K562 (cell line): Measurements from ENCODE around the gene GUCY1A2. TPM values are rescaled to one million over a fixed set of nuclear protein-coding genes. Genes with fewer than 3 reads are reported as not detected.

Experiments
- ATAC-seq: fragments of 200-7000 bp; cut with Tn5 transposase; 3 replicates; pipeline ENCODE4 v1.9.1; 2020; ENCODE audit warnings: moderate library complexity
- BruUV-seq: library from RNA; stranded (reverse); fragments of 400-500 nt; replicated peaks from 2 replicates; lab custom pipeline; 2021; lab: Mats Ljungman, UMichigan
- CTCF ChIA-PET: fragments of 300-600 bp; formaldehyde crosslinking; extraction: SDS; loops from one replicate; lab custom pipeline; 2021; ENCODE audit warnings: low intra/inter-chr PET ratio; lab: Yijun Ruan, JAX
- POLR2A ChIA-PET: fragments of 300-600, 350-650 bp; sonication (Branson Sonifier 250); formaldehyde crosslinking; extraction: SDS; loops from one replicate; lab custom pipeline; 2021; ENCODE audit warnings: antibody characterized with exemption, inconsistent platforms; lab: Yijun Ruan, JAX
- DNase-seq, 4 experiments: peaks; one replicate each; pipeline versions ENCODE4 v3.0.0 to v3.0.0-alpha.2; 2011 to 2018; ENCODE audit warnings: low spot score in 3 of 4, mixed read lengths in 3 of 4; ENCODE audit errors: extremely low read depth in 1 of 4
- FAIRE-seq: peaks from 2 replicates; lab custom pipeline; 2011; peaks lifted over from hg19 to GRCh38; lab: Jason Lieb, UNC
- H2AFZ ChIP-seq: 2 replicates; pipeline ENCODE4 v1.6.0; 2011; ENCODE audit warnings: low read depth, low read length, control low read depth, inconsistent platforms
- H3K27ac ChIP-seq: fragments of 200-600 bp; 3 replicates; pipeline ENCODE4 v1.8.0; 2011; ENCODE audit warnings: low read depth, mild to moderate bottlenecking, control low read depth, inconsistent platforms, low read length, moderate library complexity, mixed read lengths; ENCODE audit errors: extremely low read depth
- H3K27me3 ChIP-seq, 2 experiments: fragments of 300-600 bp in 1 of 2; 2 replicates in 1 of 2; 3 replicates in 1 of 2; pipeline versions ENCODE4 v1.6.0 to v1.8.0; 2011; ENCODE audit warnings: inconsistent platforms in 2 of 2, low read length in 2 of 2, mild to moderate bottlenecking in 1 of 2, mixed read lengths in 1 of 2, moderate library complexity in 1 of 2; ENCODE audit not compliant: control insufficient read depth in 2 of 2, insufficient read depth in 2 of 2
- H3K36me3 ChIP-seq: fragments of 300-600 bp; 3 replicates; pipeline ENCODE4 v1.8.0; 2011; ENCODE audit warnings: mild to moderate bottlenecking, low read length, inconsistent platforms; ENCODE audit not compliant: control insufficient read depth, insufficient read depth
- H3K4me1 ChIP-seq, 2 experiments: fragments of 200-600 bp in 1 of 2; replicated peaks in 1 of 2; 2 replicates in 1 of 2; 3 replicates in 1 of 2; pipeline versions ENCODE4 v1.5.1 to v1.8.0; 2011; ENCODE audit warnings: inconsistent platforms in 2 of 2, low read length in 2 of 2, mild to moderate bottlenecking in 1 of 2, mixed read lengths in 1 of 2, moderate library complexity in 1 of 2; ENCODE audit not compliant: control insufficient read depth in 2 of 2, insufficient read depth in 2 of 2
- H3K4me2 ChIP-seq: 2 replicates; pipeline ENCODE4 v1.6.1; 2011; ENCODE audit warnings: low read length, control low read depth, inconsistent platforms, mixed read lengths; ENCODE audit not compliant: insufficient read depth
- H3K4me3 ChIP-seq: fragments of 200-600 bp; sonication (generic), shearing (Covaris generic); 2 replicates; pipeline ENCODE4 v1.5.1; 2016; ENCODE audit warnings: control low read depth, inconsistent platforms
- H3K79me2 ChIP-seq: fragments of 200-600 bp; 3 replicates; pipeline ENCODE4 v1.8.0; 2011; ENCODE audit warnings: low read length, inconsistent platforms; ENCODE audit not compliant: control insufficient read depth, insufficient read depth
- H3K9ac ChIP-seq, 2 experiments: 2 replicates each; pipeline versions ENCODE4 v1.6.0 to v1.6.1; 2011; ENCODE audit warnings: low read depth in 2 of 2, low read length in 2 of 2, control low read depth in 1 of 2, inconsistent platforms in 1 of 2, mild to moderate bottlenecking in 1 of 2, mixed read lengths in 1 of 2; ENCODE audit not compliant: insufficient read depth in 1 of 2
- H3K9me1 ChIP-seq: one replicate; pipeline ENCODE4 v1.6.0; 2011; ENCODE audit warnings: inconsistent platforms, mild to moderate bottlenecking, low read length, moderate library complexity; ENCODE audit not compliant: control insufficient read depth, insufficient read depth
- H3K9me3 ChIP-seq: replicated peaks from 2 replicates; pipeline ENCODE4 v1.5.1; 2011; ENCODE audit warnings: low read depth, low read length, inconsistent platforms; ENCODE audit not compliant: control insufficient read depth, insufficient read depth
- H4K20me1 ChIP-seq: replicated peaks from 2 replicates; pipeline ENCODE4 v1.6.1; 2011; ENCODE audit warnings: low read length, inconsistent platforms, mixed read lengths; ENCODE audit not compliant: control insufficient read depth, insufficient read depth
- ETV5 ChIP-seq: sonication (generic); formaldehyde crosslinking; IDR thresholded peaks from 2 replicates; pipeline ENCODE4 v1.4.0; 2020; ENCODE audit warnings: low read depth, mild to moderate bottlenecking, missing genetic modification reagents
- ETV6 ChIP-seq, 3 experiments: fragments of 150-350 bp in 1 of 3; sonication (generic) in 1 of 3; formaldehyde crosslinking in 1 of 3; IDR thresholded peaks; 2 replicates each; pipeline versions ENCODE4 v1.6.1 to v1.8.0; 2014 to 2022; ENCODE audit warnings: borderline replicate concordance in 2 of 3, low read depth in 2 of 3, antibody characterized with exemption in 1 of 3, low read length in 1 of 3, mild to moderate bottlenecking in 1 of 3, missing genetic modification reagents in 1 of 3
- HOXB6 ChIP-seq: fragments of 250-450 bp; sonication (Bioruptor Pico); IDR thresholded peaks from 2 replicates; pipeline ENCODE4 v1.5.1; 2022; ENCODE audit warnings: mild to moderate bottlenecking, borderline replicate concordance
- ILK ChIP-seq: fragments of 450-650 bp; IDR thresholded peaks from 2 replicates; pipeline ENCODE4 v1.6.1; 2016; ENCODE audit warnings: missing genetic modification characterization, low read depth, mild to moderate bottlenecking, missing compliant biosample characterization, moderate library complexity, borderline replicate concordance
- KLF16 ChIP-seq: IDR thresholded peaks from 2 replicates; pipeline ENCODE4 v1.6.1; 2016; ENCODE audit warnings: antibody characterized with exemption
- PHTF2 ChIP-seq: fragments of 250-450 bp; sonication (Bioruptor Pico); IDR thresholded peaks from 2 replicates; pipeline ENCODE4 v1.5.0; 2021; ENCODE audit warnings: mild to moderate bottlenecking
- RFX7 ChIP-seq: fragments of 250-450 bp; sonication (Bioruptor Pico); IDR thresholded peaks from 2 replicates; pipeline ENCODE4 v1.5.1; 2021; ENCODE audit warnings: mild to moderate bottlenecking
- SMARCB1 ChIP-seq: IDR thresholded peaks from 2 replicates; pipeline ENCODE4 v1.6.1; 2011; ENCODE audit warnings: improper control_type of control experiment, low read depth; ENCODE audit not compliant: insufficient read length
- TCF7 ChIP-seq: sonication (generic); IDR thresholded peaks from 2 replicates; pipeline ENCODE4 v1.6.1; 2016; ENCODE audit warnings: antibody characterized with exemption, borderline replicate concordance
- TRIM24 ChIP-seq, 2 experiments: fragments of 450-650 bp; IDR thresholded peaks; 2 replicates each; pipeline ENCODE4 v1.6.1; 2016
- ZBTB17 ChIP-seq: fragments of 450-650 bp; formaldehyde crosslinking; IDR thresholded peaks from 2 replicates; pipeline ENCODE4 v1.4.0; 2020; ENCODE audit warnings: mild to moderate bottlenecking
- ZC3H8 ChIP-seq: fragments of 450-650 bp; IDR thresholded peaks from 2 replicates; pipeline ENCODE4 v1.6.1; 2017
- ZNF584 ChIP-seq: fragments of 200-800 bp; sonication (Bioruptor generic); IDR thresholded peaks from 2 replicates; pipeline ENCODE4 v1.6.1; 2016; ENCODE audit warnings: low read depth, mild to moderate bottlenecking, missing genetic modification characterization, missing compliant biosample characterization
- ZSCAN32 ChIP-seq: fragments of 450-650 bp; formaldehyde crosslinking; IDR thresholded peaks from 2 replicates; pipeline ENCODE4 v1.4.0; 2020; ENCODE audit warnings: mild to moderate bottlenecking, moderate library complexity
- WGBS: fragments of 100-300 bp; shearing (Covaris generic); methylation state at CpG from one replicate; pipeline ENCODE4 v1.1.6; 2016; ENCODE audit warnings: low coverage, mixed read lengths; ENCODE audit not compliant: insufficient coverage; ENCODE audit errors: missing lambda C conversion rate; 5-methylcytosine and 5-hydroxymethylcytosine counted together
- in situ Hi-C: fragments of 300-500 bp; cut with MboI; formaldehyde crosslinking; loops from 4 replicates; pipeline ENCODE4 v1.15.0; 2018; ENCODE audit warnings: inconsistent platforms, mixed read lengths
- intact Hi-C: fragments of 100-400 bp; cut with micrococcal nuclease; formaldehyde crosslinking; loops from 2 replicates; pipeline ENCODE4 v1.14.2; 2022
- polyA plus RNA-seq, 8 experiments: library from polyadenylated mRNA; depleted of rRNA in 4 of 8; stranded (reverse) in 5 of 8; unstranded in 3 of 8; fragments of >200 nt; fragmentation: Nextera tagmentation in 2 of 8; fragmentation: Illumina TruSeq in 1 of 8; extraction: Ambion mirVana in 2 of 8; extraction: Trizol in 1 of 8; gene quantifications; 2 replicates each; pipeline versions ENCODE4 v1.2.1 to v1.2.3, GENCODE V29; 2011 to 2014; ENCODE audit warnings: inconsistent platforms in 1 of 8, missing spikeins in 1 of 8
- total RNA-seq, 7 experiments: library from RNA; depleted of rRNA in 6 of 7; stranded (reverse); fragments of >200 nt in 6 of 7; fragmentation: Illumina TruSeq in 2 of 7; extraction: Trizol in 2 of 7; gene quantifications; 2 replicates each; pipeline versions ENCODE4 v1.2.1 to v1.2.3, GENCODE V29; 2011 to 2021; ENCODE audit warnings: low replicate concordance in 1 of 7
- TF ChIP-seq, protein P1 (sequence below): fragments of 250-450 bp; sonication (Bioruptor Pico); IDR thresholded peaks from 2 replicates; pipeline ENCODE4 v1.8.0; 2021; ENCODE audit warnings: borderline replicate concordance, mild to moderate bottlenecking, moderate library complexity; ENCODE audit not compliant: poor library complexity, severe bottlenecking

Gene GUCY1A2
- total and polyA plus RNA-seq, 9 of the 15 experiments (the other 6 are each of a cell fraction or from before 2014, with no cell fraction given): under 0.01 to 0.04 TPM; not detected in 7

DNA sequence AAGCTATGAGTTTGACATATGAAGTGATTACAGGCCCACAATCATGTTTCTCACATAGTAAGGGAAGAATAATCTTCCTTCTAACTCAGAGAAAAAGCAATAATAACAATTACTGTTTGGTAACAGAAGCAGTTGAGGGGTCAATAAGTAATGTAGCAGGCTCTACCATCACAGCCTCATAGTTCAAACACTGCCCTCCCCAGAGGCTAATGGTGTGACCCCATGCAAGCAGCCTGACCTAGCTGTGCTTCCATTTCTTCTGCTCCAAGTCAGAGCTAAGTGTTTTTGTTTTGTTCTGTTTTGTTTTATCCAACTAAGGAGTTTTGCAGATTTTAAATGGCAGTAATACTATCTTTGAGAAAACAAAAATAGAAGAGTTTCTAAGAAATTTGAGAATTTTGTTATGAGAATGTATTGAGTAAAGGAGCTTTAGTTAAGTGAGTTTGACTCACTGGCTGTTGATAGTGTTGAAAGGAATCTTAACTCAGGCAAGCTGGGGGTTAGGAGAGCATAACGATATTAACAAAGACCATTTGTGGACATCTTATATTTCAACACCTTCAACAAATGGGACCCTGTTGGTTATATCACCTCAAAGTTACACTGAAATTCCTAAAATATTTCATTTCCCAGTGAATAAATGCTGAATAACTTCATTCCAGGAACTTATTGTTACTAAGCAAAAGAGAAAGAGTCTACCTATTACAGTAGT is 48.5 kb downstream of the GUCY1A2 start:
- DNase-seq: no peak
- H2AFZ ChIP-seq: no peak overlapping the region
- no peaks in the 10 kb centered on the region for H3K9me1 ChIP-seq
- TF ChIP-seq ZSCAN32 (CRISPR knock-in tag) (no peak), ILK (tag) (no peak), HOXB6 (CRISPR knock-in tag) (no peak), ZBTB17 (CRISPR knock-in tag) (no peak), KLF16 (no peak), TRIM24 (IDR thresholded peaks at IDR 0.05) (no peak), ETV5 (CRISPR knock-in tag) (no peak), TCF7 (no peak), PHTF2 (no peak), ZC3H8 (no peak), ETV6 (IDR thresholded peaks at IDR 0.05; ENCODE audit: borderline replicate concordance in 1 of 2, low read depth in 2 of 2, low read length in 1 of 2) (no peak), ETV6 (CRISPR knock-in tag; IDR thresholded peaks at IDR 0.05; ENCODE audit: borderline replicate concordance) (no peak), ZNF584 (no peak), SMARCB1 (no peak), RFX7 (CRISPR knock-in tag) (no peak)
- TF ChIP-seq, protein P1, sequence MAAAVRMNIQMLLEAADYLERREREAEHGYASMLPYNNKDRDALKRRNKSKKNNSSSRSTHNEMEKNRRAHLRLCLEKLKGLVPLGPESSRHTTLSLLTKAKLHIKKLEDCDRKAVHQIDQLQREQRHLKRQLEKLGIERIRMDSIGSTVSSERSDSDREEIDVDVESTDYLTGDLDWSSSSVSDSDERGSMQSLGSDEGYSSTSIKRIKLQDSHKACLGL (CRISPR knock-in tag): no peak
- WGBS: 5% methylated on average over 1 of the region's 1 CpG
- H3K36me3 ChIP-seq: no peaks in the 10 kb centered on the region
- BruUV-seq: no TSS peak
- peaks cover 2% of the 10 kb centered on the region; the same call in 1 of the 2 replicates for H3K9me3 ChIP-seq
- ChIA-PET CTCF (no interaction called here), POLR2A (interaction anchor here (0.5 kb wide), 1 partner anchor 1241 kb away, joined by 3 read pairs; no protein-coding TSS in a partner anchor)
- no peaks in the 10 kb centered on the region for H3K79me2 ChIP-seq
- FAIRE-seq: no peak
- no peak overlapping the region for H3K4me2 ChIP-seq
- H4K20me1 ChIP-seq: no peaks in the 10 kb centered on the region
- H3K4me1 ChIP-seq: no peaks in the 10 kb centered on the region
- intact Hi-C loops: no loop called here
- no peak for ATAC-seq
- in situ Hi-C loops: no loop called here
- H3K27ac ChIP-seq: no peak overlapping the region
- H3K4me3 ChIP-seq: no peak overlapping the region
- no peaks in the 10 kb centered on the region for H3K27me3 ChIP-seq
- no peak overlapping the region for H3K9ac ChIP-seq
